ENCODE results near the gene MAGI2. TPM values are rescaled to one million over a fixed set of nuclear protein-coding genes. Genes with fewer than 3 reads are reported as not detected.

Gene MAGI2
- total RNA-seq, 1 experiment from 2014 or later = 0.22 TPM

DNA sequence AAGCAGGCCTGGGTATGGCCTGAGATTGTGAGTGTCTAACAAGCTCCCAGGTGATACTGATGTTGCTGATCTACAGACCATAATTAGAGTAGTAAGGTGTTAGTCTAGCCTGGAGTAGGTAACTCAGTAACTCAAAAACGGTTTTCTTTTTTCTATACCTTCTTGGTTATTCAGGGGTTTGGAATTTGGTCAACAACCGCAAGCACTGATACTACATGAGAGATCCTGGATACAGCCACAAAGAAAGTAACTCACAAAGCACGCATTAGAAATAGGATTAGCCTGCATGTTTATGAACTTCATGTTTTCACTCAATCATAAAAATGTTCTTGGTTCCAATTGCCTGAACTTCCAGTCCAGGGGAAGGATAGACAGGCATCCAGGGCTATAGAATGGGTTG lies 803.5 kb downstream of the MAGI2 start:
- ATAC-seq = no peak
- DNase-seq (ENCODE audit: low read depth, low spot score) = no peak

DNA sequence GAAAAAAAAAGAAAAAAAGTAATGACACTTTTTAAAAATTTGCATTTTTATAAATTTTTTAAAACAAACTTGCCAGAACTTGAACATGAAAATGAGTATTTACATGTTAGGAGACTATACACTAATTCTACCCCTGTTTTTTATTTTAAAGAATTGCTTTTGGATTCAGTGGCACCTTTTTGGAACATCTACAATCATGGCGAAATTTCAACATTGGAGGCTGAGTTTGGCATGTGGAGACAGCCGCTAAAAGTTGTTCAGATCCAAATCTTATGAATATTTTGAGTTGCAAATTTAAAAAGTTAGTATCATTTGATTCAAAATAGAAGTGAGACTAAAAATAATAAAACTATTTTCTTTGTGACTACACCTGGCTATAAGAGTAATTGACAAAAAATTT lies 804.2 kb downstream of the MAGI2 start:
- Histone ChIP-seq H3K9me2 (ENCODE audit: insufficient read depth) (no peaks in the 10 kb centered on the region), H4K20me1 (ENCODE audit: insufficient read depth) (no peaks in the 10 kb centered on the region), H3K27me3 (ENCODE audit: insufficient read depth, low read length) (no peaks in the 10 kb centered on the region), H3K27ac (ENCODE audit: low read depth, low read length) (no peak overlapping the region), H3K9me3 (ENCODE audit: control insufficient read depth in 1 of 2, insufficient read depth in 1 of 2, low read depth in 1 of 2, low read length in 2 of 2) (no peaks in the 10 kb centered on the region), H2AFZ (ENCODE audit: low read depth, low read length, poor library complexity, severe bottlenecking) (no peak overlapping the region), H3K4me3 (replicated peaks in 1 of 2; ENCODE audit: low read depth in 1 of 2, low read length in 2 of 2) (no peak overlapping the region), H3K79me2 (ENCODE audit: insufficient read depth, low read length) (no peaks in the 10 kb centered on the region), H3K9ac (ENCODE audit: low read length) (no peak overlapping the region), H3K4me1 (ENCODE audit: control insufficient read depth in 1 of 2, insufficient read depth in 2 of 2, low read length in 2 of 2) (no peaks in the 10 kb centered on the region), H3K4me2 (ENCODE audit: low read length) (no peak overlapping the region), H3K36me3 (ENCODE audit: control insufficient read depth in 1 of 2, insufficient read depth in 2 of 2, low read length in 2 of 2) (no peaks in the 10 kb centered on the region)
- DNase-seq (ENCODE audit: low read depth, low spot score) = no peak
- no TSS peak for BruUV-seq (replicated peaks)
- intact Hi-C loops (cut with micrococcal nuclease) = no loop called here
- ChIA-PET POLR2A (no interaction called here), CTCF (no interaction called here), RAD21 (ENCODE audit: low non-redundant PET in 1 of 2, low total read pairs in 2 of 2, uncharacterized antibody in 2 of 2, unreplicated experiment in 2 of 2) (no interaction called here)
- ATAC-seq = no peak
- TF ChIP-seq, protein P1, sequence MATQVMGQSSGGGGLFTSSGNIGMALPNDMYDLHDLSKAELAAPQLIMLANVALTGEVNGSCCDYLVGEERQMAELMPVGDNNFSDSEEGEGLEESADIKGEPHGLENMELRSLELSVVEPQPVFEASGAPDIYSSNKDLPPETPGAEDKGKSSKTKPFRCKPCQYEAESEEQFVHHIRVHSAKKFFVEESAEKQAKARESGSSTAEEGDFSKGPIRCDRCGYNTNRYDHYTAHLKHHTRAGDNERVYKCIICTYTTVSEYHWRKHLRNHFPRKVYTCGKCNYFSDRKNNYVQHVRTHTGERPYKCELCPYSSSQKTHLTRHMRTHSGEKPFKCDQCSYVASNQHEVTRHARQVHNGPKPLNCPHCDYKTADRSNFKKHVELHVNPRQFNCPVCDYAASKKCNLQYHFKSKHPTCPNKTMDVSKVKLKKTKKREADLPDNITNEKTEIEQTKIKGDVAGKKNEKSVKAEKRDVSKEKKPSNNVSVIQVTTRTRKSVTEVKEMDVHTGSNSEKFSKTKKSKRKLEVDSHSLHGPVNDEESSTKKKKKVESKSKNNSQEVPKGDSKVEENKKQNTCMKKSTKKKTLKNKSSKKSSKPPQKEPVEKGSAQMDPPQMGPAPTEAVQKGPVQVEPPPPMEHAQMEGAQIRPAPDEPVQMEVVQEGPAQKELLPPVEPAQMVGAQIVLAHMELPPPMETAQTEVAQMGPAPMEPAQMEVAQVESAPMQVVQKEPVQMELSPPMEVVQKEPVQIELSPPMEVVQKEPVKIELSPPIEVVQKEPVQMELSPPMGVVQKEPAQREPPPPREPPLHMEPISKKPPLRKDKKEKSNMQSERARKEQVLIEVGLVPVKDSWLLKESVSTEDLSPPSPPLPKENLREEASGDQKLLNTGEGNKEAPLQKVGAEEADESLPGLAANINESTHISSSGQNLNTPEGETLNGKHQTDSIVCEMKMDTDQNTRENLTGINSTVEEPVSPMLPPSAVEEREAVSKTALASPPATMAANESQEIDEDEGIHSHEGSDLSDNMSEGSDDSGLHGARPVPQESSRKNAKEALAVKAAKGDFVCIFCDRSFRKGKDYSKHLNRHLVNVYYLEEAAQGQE (IDR thresholded peaks at IDR 0.05; ENCODE audit: low read depth) = no peak
- no peak for TF ChIP-seq POLR2A (IDR thresholded peaks at IDR 0.05; ENCODE audit: borderline replicate concordance, extremely low read depth, insufficient read depth, insufficient read length)
- TF ChIP-seq, protein P2, sequence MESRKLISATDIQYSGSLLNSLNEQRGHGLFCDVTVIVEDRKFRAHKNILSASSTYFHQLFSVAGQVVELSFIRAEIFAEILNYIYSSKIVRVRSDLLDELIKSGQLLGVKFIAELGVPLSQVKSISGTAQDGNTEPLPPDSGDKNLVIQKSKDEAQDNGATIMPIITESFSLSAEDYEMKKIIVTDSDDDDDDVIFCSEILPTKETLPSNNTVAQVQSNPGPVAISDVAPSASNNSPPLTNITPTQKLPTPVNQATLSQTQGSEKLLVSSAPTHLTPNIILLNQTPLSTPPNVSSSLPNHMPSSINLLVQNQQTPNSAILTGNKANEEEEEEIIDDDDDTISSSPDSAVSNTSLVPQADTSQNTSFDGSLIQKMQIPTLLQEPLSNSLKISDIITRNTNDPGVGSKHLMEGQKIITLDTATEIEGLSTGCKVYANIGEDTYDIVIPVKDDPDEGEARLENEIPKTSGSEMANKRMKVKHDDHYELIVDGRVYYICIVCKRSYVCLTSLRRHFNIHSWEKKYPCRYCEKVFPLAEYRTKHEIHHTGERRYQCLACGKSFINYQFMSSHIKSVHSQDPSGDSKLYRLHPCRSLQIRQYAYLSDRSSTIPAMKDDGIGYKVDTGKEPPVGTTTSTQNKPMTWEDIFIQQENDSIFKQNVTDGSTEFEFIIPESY (IDR thresholded peaks at IDR 0.05; ENCODE audit: extremely low read depth, insufficient replicate concordance, low read length) = no peak
- TF ChIP-seq, protein P3, sequence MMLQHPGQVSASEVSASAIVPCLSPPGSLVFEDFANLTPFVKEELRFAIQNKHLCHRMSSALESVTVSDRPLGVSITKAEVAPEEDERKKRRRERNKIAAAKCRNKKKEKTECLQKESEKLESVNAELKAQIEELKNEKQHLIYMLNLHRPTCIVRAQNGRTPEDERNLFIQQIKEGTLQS (IDR thresholded peaks at IDR 0.05) = no peak
- no peak for TF ChIP-seq FOSL1 (IDR thresholded peaks at IDR 0.05; ENCODE audit: low read depth)
- no peak for TF ChIP-seq ELF1 (IDR thresholded peaks at IDR 0.05; ENCODE audit: borderline replicate concordance, low read depth)
- no peak for TF ChIP-seq JUND (IDR thresholded peaks at IDR 0.05)
- no peak for TF ChIP-seq YY1 (IDR thresholded peaks at IDR 0.05; ENCODE audit: extremely low read depth, insufficient replicate concordance, low read depth, low read length)
- no peak for TF ChIP-seq SRF (IDR thresholded peaks at IDR 0.05; ENCODE audit: low read depth)
- TF ChIP-seq EZH2 (IDR thresholded peaks at IDR 0.05) = no peak
- TF ChIP-seq RAD21 (IDR thresholded peaks at IDR 0.05; ENCODE audit: low read depth) = no peak
- TF ChIP-seq CBX3 (IDR thresholded peaks at IDR 0.05; ENCODE audit: low read depth) = no peak
- TF ChIP-seq, protein P4, sequence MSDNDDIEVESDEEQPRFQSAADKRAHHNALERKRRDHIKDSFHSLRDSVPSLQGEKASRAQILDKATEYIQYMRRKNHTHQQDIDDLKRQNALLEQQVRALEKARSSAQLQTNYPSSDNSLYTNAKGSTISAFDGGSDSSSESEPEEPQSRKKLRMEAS (IDR thresholded peaks at IDR 0.05) = no peak

More for the DNA sequence above, 803.5 kb downstream of the MAGI2 start:
- H2AFZ ChIP-seq (ENCODE audit: low read depth, low read length, poor library complexity, severe bottlenecking) = no peak overlapping the region
- no peaks in the 10 kb centered on the region for H3K36me3 ChIP-seq (ENCODE audit: control insufficient read depth in 1 of 2, insufficient read depth in 2 of 2, low read length in 2 of 2)
- H3K4me1 ChIP-seq (ENCODE audit: control insufficient read depth in 1 of 2, insufficient read depth in 2 of 2, low read length in 2 of 2) = no peaks in the 10 kb centered on the region
- intact Hi-C loops (cut with micrococcal nuclease) = no loop called here
- H3K4me2 ChIP-seq (ENCODE audit: low read length) = no peak overlapping the region
- H3K9me2 ChIP-seq (ENCODE audit: insufficient read depth) = no peaks in the 10 kb centered on the region
- no peak overlapping the region for H3K4me3 ChIP-seq (replicated peaks in 1 of 2; ENCODE audit: low read depth in 1 of 2, low read length in 2 of 2)
- H4K20me1 ChIP-seq (ENCODE audit: insufficient read depth) = no peaks in the 10 kb centered on the region
- CTCF ChIA-PET = no interaction called here
- no peak for TF ChIP-seq JUND (IDR thresholded peaks at IDR 0.05)
- no peak for TF ChIP-seq POLR2AphosphoS5 (IDR thresholded peaks at IDR 0.05; ENCODE audit: low read depth, low read length)
- TF ChIP-seq, protein P4 (IDR thresholded peaks at IDR 0.05) = no peak
- TF ChIP-seq EGR1 (IDR thresholded peaks at IDR 0.05; ENCODE audit: low read depth) = no peak
- no peak for TF ChIP-seq SP1 (IDR thresholded peaks at IDR 0.05; ENCODE audit: low read depth)
- TF ChIP-seq CBX3 (IDR thresholded peaks at IDR 0.05; ENCODE audit: low read depth) = no peak
- TF ChIP-seq ELF1 (IDR thresholded peaks at IDR 0.05; ENCODE audit: borderline replicate concordance, low read depth) = no peak
- TF ChIP-seq FOSL1 (IDR thresholded peaks at IDR 0.05; ENCODE audit: low read depth) = no peak
- no TSS peak for BruUV-seq (replicated peaks)
- no peaks in the 10 kb centered on the region for H3K79me2 ChIP-seq (ENCODE audit: insufficient read depth, low read length)
- no peak overlapping the region for H3K27ac ChIP-seq (ENCODE audit: low read depth, low read length)
- RAD21 ChIA-PET (ENCODE audit: low non-redundant PET in 1 of 2, low total read pairs in 2 of 2, uncharacterized antibody in 2 of 2, unreplicated experiment in 2 of 2) = no interaction called here
- no peaks in the 10 kb centered on the region for H3K27me3 ChIP-seq (ENCODE audit: insufficient read depth, low read length)
- no peaks in the 10 kb centered on the region for H3K9me3 ChIP-seq (ENCODE audit: control insufficient read depth in 1 of 2, insufficient read depth in 1 of 2, low read depth in 1 of 2, low read length in 2 of 2)
- H3K9ac ChIP-seq (ENCODE audit: low read length) = no peak overlapping the region
- POLR2A ChIA-PET = no interaction called here
